GF-D8 (cell line): Measurements from ENCODE around the gene CHRM4.

Experiments used
- DNase-seq: peaks from one replicate; lab custom pipeline; 2025; lab: John Stamatoyannopoulos, UW

Gene CHRM4

GRCh38 chr11:46402957-46403902, 11.7 kb upstream of the CHRM4 start:
- no peak for DNase-seq

- DNase-seq, result no peak
Measured at GRCh38 chr11:46397526-46397925, 6.0 kb upstream of the CHRM4 start.

GRCh38 chr11:46393759-46394158, 2.2 kb upstream of the CHRM4 start:
- no peak for DNase-seq

GRCh38 chr11:46393231-46393616, 1.6 kb upstream of the CHRM4 start:
- no peak for DNase-seq

GRCh38 chr11:46392421-46393230, 1.1 kb upstream of the CHRM4 start:
- DNase-seq, result no peak

- no peak for DNase-seq
Measured at GRCh38 chr11:46391186-46391577, 394 bp downstream of the CHRM4 start.

GRCh38 chr11:46390331-46391171, 1.0 kb downstream of the CHRM4 start:
- no peak for DNase-seq

GRCh38 chr11:46389450-46390330, 1.9 kb downstream of the CHRM4 start:
- no peak for DNase-seq

- DNase-seq, result no peak
Measured at GRCh38 chr11:46388619-46389449, 2.7 kb downstream of the CHRM4 start.

GRCh38 chr11:46387919-46388618, 3.5 kb downstream of the CHRM4 start:
- DNase-seq, result no peak

GRCh38 chr11:46387456-46387855, 4.1 kb downstream of the CHRM4 start:
- DNase-seq, result no peak

- DNase-seq, result no peak
Measured at GRCh38 chr11:46386674-46387073, 4.9 kb downstream of the CHRM4 start.

GRCh38 chr11:46386005-46386578, 5.5 kb downstream of the CHRM4 start:
- DNase-seq, result no peak

- no peak for DNase-seq
Measured at GRCh38 chr11:46385169-46386004, 6.2 kb downstream of the CHRM4 start.

- no peak for DNase-seq
Measured at GRCh38 chr11:46383974-46384701, 7.4 kb downstream of the CHRM4 start.

GRCh38 chr11:46383404-46383758, 8.2 kb downstream of the CHRM4 start:
- no peak for DNase-seq

GRCh38 chr11:46382646-46383403, 8.8 kb downstream of the CHRM4 start:
- DNase-seq, result no peak
